ENCODE measurements around the gene F12.
A peak's percentile ranks its signal among the peaks of the same experiment; 100 is the strongest.

The F12 gene

GRCh38 chr5:177409043-177409801, at the start of gene F12:
TSS of gene F12 (minus strand) at chr5:177409564. CDS start at chr5:177409527, 37 bp downstream.
- DNase-seq, result no peak

GRCh38 chr5:177458912-177459350, 49.6 kb upstream of the F12 start:
- peak; percentile 54 for DNase-seq

GRCh38 chr5:177457852-177458681, 48.7 kb upstream of the F12 start:
- DNase-seq, result no peak

- DNase-seq, result peak; percentile 98
Observed at GRCh38 chr5:177456976-177457851, 47.9 kb upstream of the F12 start.

- no peak for DNase-seq
Observed at GRCh38 chr5:177456591-177456964, 47.2 kb upstream of the F12 start.

- peak; percentile 98 for DNase-seq
Observed at GRCh38 chr5:177455661-177456590, 46.6 kb upstream of the F12 start.

GRCh38 chr5:177455036-177455660, 45.8 kb upstream of the F12 start:
- peak; percentile 96 for DNase-seq

- peak; percentile 93 for DNase-seq
Observed at GRCh38 chr5:177454397-177455035, 45.2 kb upstream of the F12 start.

- DNase-seq, result peak; percentile 84
Observed at GRCh38 chr5:177453852-177454396, 44.6 kb upstream of the F12 start.

- peak; percentile 60 for DNase-seq
Observed at GRCh38 chr5:177452688-177453638, 43.6 kb upstream of the F12 start.

GRCh38 chr5:177450667-177451424, 41.5 kb upstream of the F12 start:
- no peak for DNase-seq

- DNase-seq, result no peak
Observed at GRCh38 chr5:177449140-177450061, 40.0 kb upstream of the F12 start.

- no peak for DNase-seq
Observed at GRCh38 chr5:177448244-177448950, 39.0 kb upstream of the F12 start.

GRCh38 chr5:177447611-177448243, 38.4 kb upstream of the F12 start:
- DNase-seq, result peak; percentile 81

- DNase-seq, result peak; percentile 95
Observed at GRCh38 chr5:177447066-177447610, 37.8 kb upstream of the F12 start.

Measured in NCI-H69 (cell line).